Activated T-helper 2 cell treated with anti-CD3 and anti-CD28 coated beads, Interferon-gamma antibody, Interleukin-2, Interleukin-4, amounts not matched to agents 10 μg/mL and 5 μg/mL and 100 μg/mL, durations not matched to agents 14 hours and 24 hours and 36 hours (primary cell): Measurements from ENCODE around the gene REG4. TPM values are rescaled to one million over a fixed set of nuclear protein-coding genes. Genes with fewer than 3 reads are reported as not detected.

ENCODE experiments used
- total RNA-seq: library from RNA; stranded (reverse); gene quantifications from 2 replicates; pipeline ENCODE4 v1.2.3, GENCODE V29; 2022

REG4 gene
- total RNA-seq, 1 donor from 2014 or later, result not detected

Other genes starting within 250 kb of the REG4 start
- 12.6 and 13.0 TPM in 2 replicates for gene ZNF697, start 163.2 kb downstream of the REG4 start, total RNA-seq
- 58.7 and 61.6 TPM in 2 replicates for gene PHGDH, start 99.5 kb downstream of the REG4 start, total RNA-seq
- not detected in 2 replicates for gene HMGCS2, start 42.6 kb downstream of the REG4 start, total RNA-seq
- gene ADAM30, start 85.1 kb upstream of the REG4 start, total RNA-seq, result not detected in 2 replicates